ENCODE measurements around the gene IQGAP3.

DNA sequence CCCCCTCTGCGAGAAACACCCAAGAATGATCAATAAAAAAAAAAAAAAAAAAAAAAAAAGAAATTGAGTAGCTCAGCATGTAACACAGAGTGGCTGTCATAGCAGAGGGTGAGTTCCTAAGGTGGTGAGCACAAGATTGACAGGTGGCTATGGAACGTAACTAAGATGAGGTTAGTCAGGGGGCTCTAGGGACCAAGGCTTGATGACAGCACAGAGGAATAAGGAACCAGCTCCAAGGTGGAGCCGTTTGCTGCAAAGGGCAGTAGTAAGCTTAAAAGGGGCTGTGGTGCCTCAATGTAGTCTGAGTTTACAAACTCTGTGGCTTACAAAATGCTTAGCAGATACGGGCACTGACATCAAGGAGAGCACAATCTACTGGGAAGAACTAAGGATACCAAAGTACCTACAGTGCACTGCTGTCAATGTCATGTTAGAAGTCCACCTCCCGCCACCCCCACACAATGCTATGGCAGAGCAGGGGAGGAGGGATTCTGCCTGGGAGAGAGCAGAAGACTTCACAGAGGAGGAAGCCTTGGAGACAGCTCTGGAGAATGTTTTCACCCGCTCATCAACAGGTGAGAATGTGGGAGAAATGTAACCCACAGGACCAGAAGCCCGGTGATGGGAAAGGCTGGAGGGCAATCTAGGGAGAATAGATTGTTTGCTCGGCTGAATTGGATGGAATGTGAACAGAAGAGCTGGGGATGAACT lies 13.1 kb downstream of the IQGAP3 start:
- TF ChIP-seq, protein P1, sequence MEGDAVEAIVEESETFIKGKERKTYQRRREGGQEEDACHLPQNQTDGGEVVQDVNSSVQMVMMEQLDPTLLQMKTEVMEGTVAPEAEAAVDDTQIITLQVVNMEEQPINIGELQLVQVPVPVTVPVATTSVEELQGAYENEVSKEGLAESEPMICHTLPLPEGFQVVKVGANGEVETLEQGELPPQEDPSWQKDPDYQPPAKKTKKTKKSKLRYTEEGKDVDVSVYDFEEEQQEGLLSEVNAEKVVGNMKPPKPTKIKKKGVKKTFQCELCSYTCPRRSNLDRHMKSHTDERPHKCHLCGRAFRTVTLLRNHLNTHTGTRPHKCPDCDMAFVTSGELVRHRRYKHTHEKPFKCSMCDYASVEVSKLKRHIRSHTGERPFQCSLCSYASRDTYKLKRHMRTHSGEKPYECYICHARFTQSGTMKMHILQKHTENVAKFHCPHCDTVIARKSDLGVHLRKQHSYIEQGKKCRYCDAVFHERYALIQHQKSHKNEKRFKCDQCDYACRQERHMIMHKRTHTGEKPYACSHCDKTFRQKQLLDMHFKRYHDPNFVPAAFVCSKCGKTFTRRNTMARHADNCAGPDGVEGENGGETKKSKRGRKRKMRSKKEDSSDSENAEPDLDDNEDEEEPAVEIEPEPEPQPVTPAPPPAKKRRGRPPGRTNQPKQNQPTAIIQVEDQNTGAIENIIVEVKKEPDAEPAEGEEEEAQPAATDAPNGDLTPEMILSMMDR (IDR thresholded peaks at IDR 0.05; ENCODE audit: low read depth, low read length), result no peak
- TF ChIP-seq EZH2phosphoT487 (IDR thresholded peaks at IDR 0.05; ENCODE audit: low read depth), result no peak
